ENCODE data around the gene TMEM69. TPM values are rescaled to one million over a fixed set of nuclear protein-coding genes. Genes with fewer than 3 reads are reported as not detected.

Gene TMEM69
- total and polyA plus RNA-seq, 3 donors from 2014 or later: 26.2 to 30.9 (median 29.5) TPM

DNA sequence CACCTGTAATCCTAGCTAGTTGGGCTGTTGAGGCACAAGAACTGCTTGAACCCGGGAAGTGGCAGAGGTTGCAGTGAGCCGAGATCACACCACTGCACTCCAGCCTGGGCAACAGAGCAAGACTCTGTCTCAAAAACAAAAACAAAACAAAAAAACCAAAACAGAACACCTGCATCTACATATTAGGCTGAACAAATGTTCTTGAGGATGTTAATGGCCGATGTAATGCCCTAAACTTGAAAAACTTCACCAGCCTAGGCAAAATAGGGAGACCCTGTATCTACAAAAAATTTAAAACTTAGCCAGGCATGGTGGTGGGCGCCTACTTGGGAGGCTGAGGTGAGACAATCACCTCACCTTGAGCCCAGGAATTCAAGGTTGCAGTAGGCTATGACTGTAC lies 19.5 kb upstream of the TMEM69 start:
- WGBS, 2 donors: 88 to 89% methylated on average over 4 of the region's 4 CpGs
- H3K27ac ChIP-seq: no peak overlapping the region
- no peaks in the 10 kb centered on the region for H3K36me3 ChIP-seq (ENCODE audit: low read depth, missing control alignments)
- H3K9me3 ChIP-seq: no peaks in the 10 kb centered on the region
- peaks cover 7% of the 10 kb centered on the region for H3K4me1 ChIP-seq
- DNase-seq: no peak
- no peak for TF ChIP-seq POLR2A (IDR thresholded peaks at IDR 0.05)
- TF ChIP-seq, protein P1, sequence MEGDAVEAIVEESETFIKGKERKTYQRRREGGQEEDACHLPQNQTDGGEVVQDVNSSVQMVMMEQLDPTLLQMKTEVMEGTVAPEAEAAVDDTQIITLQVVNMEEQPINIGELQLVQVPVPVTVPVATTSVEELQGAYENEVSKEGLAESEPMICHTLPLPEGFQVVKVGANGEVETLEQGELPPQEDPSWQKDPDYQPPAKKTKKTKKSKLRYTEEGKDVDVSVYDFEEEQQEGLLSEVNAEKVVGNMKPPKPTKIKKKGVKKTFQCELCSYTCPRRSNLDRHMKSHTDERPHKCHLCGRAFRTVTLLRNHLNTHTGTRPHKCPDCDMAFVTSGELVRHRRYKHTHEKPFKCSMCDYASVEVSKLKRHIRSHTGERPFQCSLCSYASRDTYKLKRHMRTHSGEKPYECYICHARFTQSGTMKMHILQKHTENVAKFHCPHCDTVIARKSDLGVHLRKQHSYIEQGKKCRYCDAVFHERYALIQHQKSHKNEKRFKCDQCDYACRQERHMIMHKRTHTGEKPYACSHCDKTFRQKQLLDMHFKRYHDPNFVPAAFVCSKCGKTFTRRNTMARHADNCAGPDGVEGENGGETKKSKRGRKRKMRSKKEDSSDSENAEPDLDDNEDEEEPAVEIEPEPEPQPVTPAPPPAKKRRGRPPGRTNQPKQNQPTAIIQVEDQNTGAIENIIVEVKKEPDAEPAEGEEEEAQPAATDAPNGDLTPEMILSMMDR (IDR thresholded peaks at IDR 0.05): no peak
- no peak overlapping the region for H3K4me3 ChIP-seq
- intact Hi-C loops (cut with DNase I; ENCODE audit: low total_unique reads): no loop called here
- H3K27me3 ChIP-seq: no peaks in the 10 kb centered on the region

DNA sequence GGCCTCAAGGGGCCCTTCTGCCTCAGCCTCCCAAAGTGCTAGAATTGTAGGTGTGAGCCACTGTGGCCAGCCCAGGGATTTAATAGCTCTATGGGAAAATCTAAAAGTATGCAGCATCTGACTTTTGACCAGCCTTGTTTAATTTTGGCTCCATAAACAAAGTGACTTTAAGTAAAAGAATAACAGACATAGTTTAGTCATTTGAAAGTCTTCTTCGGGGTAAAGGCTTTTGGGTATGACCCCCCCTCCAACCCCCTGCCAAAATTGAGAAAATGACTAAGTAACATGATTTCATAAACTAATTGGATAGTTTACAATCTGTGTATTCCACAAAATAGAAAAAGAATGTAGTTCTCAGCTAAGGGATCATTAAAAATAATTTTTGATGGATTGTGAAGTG lies 18.6 kb upstream of the TMEM69 start:
- DNase-seq: no peak
- Histone ChIP-seq H3K9me3 (no peaks in the 10 kb centered on the region), H3K27ac (no peak overlapping the region), H3K27me3 (no peaks in the 10 kb centered on the region), H3K4me3 (no peak overlapping the region), H3K36me3 (ENCODE audit: low read depth, missing control alignments) (no peaks in the 10 kb centered on the region), H3K4me1 (peaks cover 7% of the 10 kb centered on the region)
- 64 to 67% methylated on average over 1 of the region's 1 CpG for WGBS, 2 donors
- intact Hi-C loops (cut with DNase I; ENCODE audit: low total_unique reads): no loop called here
- TF ChIP-seq, protein P1 (IDR thresholded peaks at IDR 0.05): no peak
- TF ChIP-seq POLR2A (IDR thresholded peaks at IDR 0.05): no peak

DNA sequence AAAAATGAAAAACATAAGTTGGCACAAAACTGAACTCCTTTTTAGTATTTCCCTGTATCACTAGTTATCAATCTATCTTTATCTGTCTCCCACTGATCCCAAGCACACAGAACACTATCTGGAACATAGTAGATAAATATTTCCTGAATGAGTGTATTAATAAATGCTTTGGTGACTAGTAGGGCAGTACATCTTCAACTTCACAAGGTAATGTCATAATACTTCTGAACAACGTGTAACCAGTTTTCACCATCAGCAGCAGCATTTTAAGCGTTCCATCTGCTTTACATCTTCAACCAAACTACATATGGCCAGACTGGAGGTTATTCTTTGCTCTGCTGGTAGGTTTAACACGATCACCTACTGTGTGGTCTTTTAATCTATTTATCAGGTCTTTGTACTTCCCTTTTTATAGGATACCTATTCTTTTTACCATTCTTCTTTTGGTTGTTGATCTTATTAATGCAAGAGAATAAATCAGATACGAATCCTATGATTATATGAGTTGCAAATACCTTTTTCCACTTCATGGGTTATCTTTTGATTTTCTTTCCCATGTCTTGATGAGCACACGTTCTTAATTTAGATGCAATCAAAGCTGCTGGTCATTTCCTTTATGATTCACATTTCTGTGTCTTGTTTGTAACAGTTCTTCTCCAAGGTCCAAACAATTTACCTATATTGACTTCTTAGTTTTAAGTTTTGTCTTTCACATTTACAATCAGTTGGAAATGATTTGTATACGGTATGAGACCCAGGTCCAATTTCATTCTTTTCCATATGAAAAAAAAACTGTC lies 17.9 kb upstream of the TMEM69 start:
- H3K4me3 ChIP-seq: no peak overlapping the region
- H3K9me3 ChIP-seq: no peaks in the 10 kb centered on the region
- TF ChIP-seq POLR2A (IDR thresholded peaks at IDR 0.05): no peak
- TF ChIP-seq, protein P1 (IDR thresholded peaks at IDR 0.05): no peak
- intact Hi-C loops (cut with DNase I; ENCODE audit: low total_unique reads): no loop called here
- DNase-seq: no peak
- H3K36me3 ChIP-seq (ENCODE audit: low read depth, missing control alignments): no peaks in the 10 kb centered on the region
- H3K4me1 ChIP-seq: peaks cover 7% of the 10 kb centered on the region
- H3K27ac ChIP-seq: no peak overlapping the region
- WGBS, 2 donors: 82 to 84% methylated on average over 6 of the region's 6 CpGs
- H3K27me3 ChIP-seq: no peaks in the 10 kb centered on the region

DNA sequence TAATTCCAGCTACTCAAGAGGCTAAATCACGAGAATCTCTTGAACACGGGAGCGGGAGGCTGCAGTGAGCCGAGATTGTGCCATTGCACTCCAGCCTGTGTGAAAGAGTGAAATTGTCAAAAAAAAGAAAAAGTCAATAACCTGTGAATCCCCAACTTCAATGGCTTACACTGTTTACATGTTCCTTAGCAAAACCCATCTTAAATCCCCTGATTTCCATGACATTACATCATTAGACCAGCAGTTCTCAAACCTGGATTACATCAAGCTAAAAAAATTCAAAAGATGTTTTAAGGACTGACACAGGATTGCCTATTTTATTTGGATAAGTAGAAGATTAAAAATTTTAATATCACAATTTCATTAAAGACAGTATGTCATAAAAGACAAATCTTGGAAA lies 14.0 kb upstream of the TMEM69 start:
- WGBS, 2 donors: 90 to 92% methylated on average over 4 of the region's 4 CpGs
- H3K4me3 ChIP-seq: no peak overlapping the region
- H3K4me1 ChIP-seq: peaks cover 15% of the 10 kb centered on the region

More for the DNA sequence above, 14.0 kb upstream of the TMEM69 start:
- TF ChIP-seq, protein P1 (IDR thresholded peaks at IDR 0.05): no peak
- no peak for TF ChIP-seq POLR2A (IDR thresholded peaks at IDR 0.05)
- DNase-seq: no peak
- H3K27me3 ChIP-seq: no peaks in the 10 kb centered on the region
- no peaks in the 10 kb centered on the region for H3K9me3 ChIP-seq
- intact Hi-C loops (cut with DNase I; ENCODE audit: low total_unique reads): no loop called here
- H3K27ac ChIP-seq: no peak overlapping the region
- no peaks in the 10 kb centered on the region for H3K36me3 ChIP-seq (ENCODE audit: low read depth, missing control alignments)

Measured in testis (tissue), 3 donors.